H1 (cell line): ENCODE results near the gene SSC5D. TPM values are rescaled to one million over a fixed set of nuclear protein-coding genes. Genes with fewer than 3 reads are reported as not detected.

Experiments used
- BCL11A ChIP-seq, 2 experiments: IDR thresholded peaks; one replicate each; pipeline ENCODE4 v1.6.1; 2011; ENCODE audit warnings: low read depth in 2 of 2, low read length in 2 of 2, mild to moderate bottlenecking in 2 of 2
- EGR1 ChIP-seq: IDR thresholded peaks from 2 replicates; pipeline ENCODE4 v1.6.1; 2011; ENCODE audit warnings: low read depth, low read length, borderline replicate concordance
- HDAC6 ChIP-seq: IDR thresholded peaks from one replicate; pipeline ENCODE4 v1.7.1; 2012; ENCODE audit warnings: low read depth, mild to moderate bottlenecking, inconsistent platforms, low read length, moderate library complexity
- POU5F1 ChIP-seq: IDR thresholded peaks from 2 replicates; pipeline ENCODE4 v1.6.1; 2011; ENCODE audit warnings: low read depth, mild to moderate bottlenecking, low read length, moderate library complexity
- SP1 ChIP-seq: IDR thresholded peaks from 2 replicates; pipeline ENCODE4 v1.6.1; 2011; ENCODE audit warnings: low read depth, low read length
- TAF7 ChIP-seq: optimal IDR thresholded peaks from 2 replicates; pipeline ENCODE3; 2011; ENCODE audit warnings: low read depth, mild to moderate bottlenecking, inconsistent platforms, low read length, moderate library complexity, borderline replicate concordance
- ZNF274 ChIP-seq: IDR thresholded peaks from 2 replicates; pipeline ENCODE4 v1.7.0; 2012; ENCODE audit warnings: low read length, borderline replicate concordance; ENCODE audit errors: extremely low read depth
- polyA plus RNA-seq, 7 experiments: library from polyadenylated mRNA; depleted of rRNA in 3 of 7; stranded (reverse) in 5 of 7; unstranded in 2 of 7; fragments of >200 nt in 5 of 7; fragments of 200-250 nt in 2 of 7; gene quantifications; 1 replicate in 5 of 7; 2 replicates in 1 of 7; 4 replicates in 1 of 7; pipeline versions ENCODE4 v1.2.1 to v1.2.3, GENCODE V29; 2011 to 2013; ENCODE audit warnings: missing spikeins in 2 of 7, mixed read lengths in 2 of 7
- total RNA-seq: library from RNA; stranded (reverse); fragmentation: NEBNext Ultra II Directional; extraction: Animal tissue kit (Norgen Biotek cat#: 25700); gene quantifications from 2 replicates; pipeline ENCODE4 v1.2.1, GENCODE V29; 2021
- TF ChIP-seq, protein P1 (sequence below): fragments of 300-600 bp; sonication (generic); IDR thresholded peaks from 2 replicates; pipeline ENCODE4 v1.7.1; 2012; ENCODE audit warnings: low read length, moderate library complexity, mild to moderate bottlenecking, inconsistent platforms; ENCODE audit not compliant: insufficient replicate concordance
- TF ChIP-seq, protein P2 (sequence below): IDR thresholded peaks from 2 replicates; pipeline ENCODE4 v1.6.1; 2012; ENCODE audit warnings: low read length, inconsistent platforms

Gene SSC5D
- total and polyA plus RNA-seq, 2 of the 8 experiments (the other 6 are each of a cell fraction or from before 2014, with no cell fraction given): 0.39 to 1.7 TPM

DNA sequence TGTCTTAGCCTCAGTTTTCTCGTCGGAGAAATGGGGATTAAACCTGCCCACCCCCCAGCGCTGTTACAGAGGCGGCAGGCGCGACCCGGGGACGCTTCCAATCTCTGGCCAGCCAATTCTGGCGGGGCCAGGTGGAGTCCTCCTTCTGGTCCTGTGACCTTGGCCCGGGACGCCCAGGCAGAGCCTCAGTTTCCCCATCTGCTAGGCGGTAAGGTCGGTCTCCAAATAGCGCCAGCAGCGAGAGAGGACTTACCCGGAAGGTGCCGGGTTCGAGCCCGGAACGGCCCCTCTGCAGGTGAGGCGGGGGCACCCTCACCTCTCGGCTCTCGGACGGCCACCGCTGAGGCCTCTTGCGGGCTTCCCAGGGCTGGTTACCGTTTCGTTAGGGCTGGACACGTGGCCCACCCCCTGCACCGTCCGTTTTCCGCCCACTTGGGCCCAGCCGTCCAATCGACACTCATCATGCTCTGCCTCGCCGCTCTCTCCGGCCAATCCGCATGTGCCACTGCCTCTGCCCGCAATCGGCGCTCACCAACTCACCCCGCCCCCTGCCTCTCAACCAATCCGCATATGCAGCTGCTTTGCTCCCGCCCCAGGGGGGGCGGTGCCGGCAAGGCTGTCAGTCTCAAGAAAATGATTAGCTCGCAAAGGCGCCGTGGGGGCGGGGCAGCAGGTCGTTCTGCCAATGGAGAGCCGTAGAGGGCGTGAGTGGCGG lies 26.8 kb upstream of the SSC5D start, which contains the start of gene ISOC2 (continued):
- TF ChIP-seq, protein P1, sequence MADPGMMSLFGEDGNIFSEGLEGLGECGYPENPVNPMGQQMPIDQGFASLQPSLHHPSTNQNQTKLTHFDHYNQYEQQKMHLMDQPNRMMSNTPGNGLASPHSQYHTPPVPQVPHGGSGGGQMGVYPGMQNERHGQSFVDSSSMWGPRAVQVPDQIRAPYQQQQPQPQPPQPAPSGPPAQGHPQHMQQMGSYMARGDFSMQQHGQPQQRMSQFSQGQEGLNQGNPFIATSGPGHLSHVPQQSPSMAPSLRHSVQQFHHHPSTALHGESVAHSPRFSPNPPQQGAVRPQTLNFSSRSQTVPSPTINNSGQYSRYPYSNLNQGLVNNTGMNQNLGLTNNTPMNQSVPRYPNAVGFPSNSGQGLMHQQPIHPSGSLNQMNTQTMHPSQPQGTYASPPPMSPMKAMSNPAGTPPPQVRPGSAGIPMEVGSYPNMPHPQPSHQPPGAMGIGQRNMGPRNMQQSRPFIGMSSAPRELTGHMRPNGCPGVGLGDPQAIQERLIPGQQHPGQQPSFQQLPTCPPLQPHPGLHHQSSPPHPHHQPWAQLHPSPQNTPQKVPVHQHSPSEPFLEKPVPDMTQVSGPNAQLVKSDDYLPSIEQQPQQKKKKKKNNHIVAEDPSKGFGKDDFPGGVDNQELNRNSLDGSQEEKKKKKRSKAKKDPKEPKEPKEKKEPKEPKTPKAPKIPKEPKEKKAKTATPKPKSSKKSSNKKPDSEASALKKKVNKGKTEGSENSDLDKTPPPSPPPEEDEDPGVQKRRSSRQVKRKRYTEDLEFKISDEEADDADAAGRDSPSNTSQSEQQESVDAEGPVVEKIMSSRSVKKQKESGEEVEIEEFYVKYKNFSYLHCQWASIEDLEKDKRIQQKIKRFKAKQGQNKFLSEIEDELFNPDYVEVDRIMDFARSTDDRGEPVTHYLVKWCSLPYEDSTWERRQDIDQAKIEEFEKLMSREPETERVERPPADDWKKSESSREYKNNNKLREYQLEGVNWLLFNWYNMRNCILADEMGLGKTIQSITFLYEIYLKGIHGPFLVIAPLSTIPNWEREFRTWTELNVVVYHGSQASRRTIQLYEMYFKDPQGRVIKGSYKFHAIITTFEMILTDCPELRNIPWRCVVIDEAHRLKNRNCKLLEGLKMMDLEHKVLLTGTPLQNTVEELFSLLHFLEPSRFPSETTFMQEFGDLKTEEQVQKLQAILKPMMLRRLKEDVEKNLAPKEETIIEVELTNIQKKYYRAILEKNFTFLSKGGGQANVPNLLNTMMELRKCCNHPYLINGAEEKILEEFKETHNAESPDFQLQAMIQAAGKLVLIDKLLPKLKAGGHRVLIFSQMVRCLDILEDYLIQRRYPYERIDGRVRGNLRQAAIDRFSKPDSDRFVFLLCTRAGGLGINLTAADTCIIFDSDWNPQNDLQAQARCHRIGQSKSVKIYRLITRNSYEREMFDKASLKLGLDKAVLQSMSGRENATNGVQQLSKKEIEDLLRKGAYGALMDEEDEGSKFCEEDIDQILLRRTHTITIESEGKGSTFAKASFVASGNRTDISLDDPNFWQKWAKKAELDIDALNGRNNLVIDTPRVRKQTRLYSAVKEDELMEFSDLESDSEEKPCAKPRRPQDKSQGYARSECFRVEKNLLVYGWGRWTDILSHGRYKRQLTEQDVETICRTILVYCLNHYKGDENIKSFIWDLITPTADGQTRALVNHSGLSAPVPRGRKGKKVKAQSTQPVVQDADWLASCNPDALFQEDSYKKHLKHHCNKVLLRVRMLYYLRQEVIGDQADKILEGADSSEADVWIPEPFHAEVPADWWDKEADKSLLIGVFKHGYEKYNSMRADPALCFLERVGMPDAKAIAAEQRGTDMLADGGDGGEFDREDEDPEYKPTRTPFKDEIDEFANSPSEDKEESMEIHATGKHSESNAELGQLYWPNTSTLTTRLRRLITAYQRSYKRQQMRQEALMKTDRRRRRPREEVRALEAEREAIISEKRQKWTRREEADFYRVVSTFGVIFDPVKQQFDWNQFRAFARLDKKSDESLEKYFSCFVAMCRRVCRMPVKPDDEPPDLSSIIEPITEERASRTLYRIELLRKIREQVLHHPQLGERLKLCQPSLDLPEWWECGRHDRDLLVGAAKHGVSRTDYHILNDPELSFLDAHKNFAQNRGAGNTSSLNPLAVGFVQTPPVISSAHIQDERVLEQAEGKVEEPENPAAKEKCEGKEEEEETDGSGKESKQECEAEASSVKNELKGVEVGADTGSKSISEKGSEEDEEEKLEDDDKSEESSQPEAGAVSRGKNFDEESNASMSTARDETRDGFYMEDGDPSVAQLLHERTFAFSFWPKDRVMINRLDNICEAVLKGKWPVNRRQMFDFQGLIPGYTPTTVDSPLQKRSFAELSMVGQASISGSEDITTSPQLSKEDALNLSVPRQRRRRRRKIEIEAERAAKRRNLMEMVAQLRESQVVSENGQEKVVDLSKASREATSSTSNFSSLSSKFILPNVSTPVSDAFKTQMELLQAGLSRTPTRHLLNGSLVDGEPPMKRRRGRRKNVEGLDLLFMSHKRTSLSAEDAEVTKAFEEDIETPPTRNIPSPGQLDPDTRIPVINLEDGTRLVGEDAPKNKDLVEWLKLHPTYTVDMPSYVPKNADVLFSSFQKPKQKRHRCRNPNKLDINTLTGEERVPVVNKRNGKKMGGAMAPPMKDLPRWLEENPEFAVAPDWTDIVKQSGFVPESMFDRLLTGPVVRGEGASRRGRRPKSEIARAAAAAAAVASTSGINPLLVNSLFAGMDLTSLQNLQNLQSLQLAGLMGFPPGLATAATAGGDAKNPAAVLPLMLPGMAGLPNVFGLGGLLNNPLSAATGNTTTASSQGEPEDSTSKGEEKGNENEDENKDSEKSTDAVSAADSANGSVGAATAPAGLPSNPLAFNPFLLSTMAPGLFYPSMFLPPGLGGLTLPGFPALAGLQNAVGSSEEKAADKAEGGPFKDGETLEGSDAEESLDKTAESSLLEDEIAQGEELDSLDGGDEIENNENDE: no peak
- TF ChIP-seq SP1: peak; percentile 96
- no peak for TF ChIP-seq HDAC6
- no peak for TF ChIP-seq BCL11A (IDR thresholded peaks at IDR 0.05; ENCODE audit: low read depth in 2 of 2, low read length in 2 of 2)
- peak; percentile 52; the same call in 1 of the 2 replicates for TF ChIP-seq EGR1
- no peak for TF ChIP-seq ZNF274
- TF ChIP-seq, protein P2, sequence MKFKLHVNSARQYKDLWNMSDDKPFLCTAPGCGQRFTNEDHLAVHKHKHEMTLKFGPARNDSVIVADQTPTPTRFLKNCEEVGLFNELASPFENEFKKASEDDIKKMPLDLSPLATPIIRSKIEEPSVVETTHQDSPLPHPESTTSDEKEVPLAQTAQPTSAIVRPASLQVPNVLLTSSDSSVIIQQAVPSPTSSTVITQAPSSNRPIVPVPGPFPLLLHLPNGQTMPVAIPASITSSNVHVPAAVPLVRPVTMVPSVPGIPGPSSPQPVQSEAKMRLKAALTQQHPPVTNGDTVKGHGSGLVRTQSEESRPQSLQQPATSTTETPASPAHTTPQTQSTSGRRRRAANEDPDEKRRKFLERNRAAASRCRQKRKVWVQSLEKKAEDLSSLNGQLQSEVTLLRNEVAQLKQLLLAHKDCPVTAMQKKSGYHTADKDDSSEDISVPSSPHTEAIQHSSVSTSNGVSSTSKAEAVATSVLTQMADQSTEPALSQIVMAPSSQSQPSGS: 0 out of 2 replicates have a peak, but pooled peaks have one; percentile 48
- no peak for TF ChIP-seq POU5F1
- peak; percentile 62 for TF ChIP-seq TAF7
